ENCODE measurements around the gene MYO1D.
"Not testable (repeated sequence)": the region's sequence is repeated elsewhere in the genome, so short reads cannot be mapped to it uniquely, and the experiment has no call there.

MYO1D gene

DNA sequence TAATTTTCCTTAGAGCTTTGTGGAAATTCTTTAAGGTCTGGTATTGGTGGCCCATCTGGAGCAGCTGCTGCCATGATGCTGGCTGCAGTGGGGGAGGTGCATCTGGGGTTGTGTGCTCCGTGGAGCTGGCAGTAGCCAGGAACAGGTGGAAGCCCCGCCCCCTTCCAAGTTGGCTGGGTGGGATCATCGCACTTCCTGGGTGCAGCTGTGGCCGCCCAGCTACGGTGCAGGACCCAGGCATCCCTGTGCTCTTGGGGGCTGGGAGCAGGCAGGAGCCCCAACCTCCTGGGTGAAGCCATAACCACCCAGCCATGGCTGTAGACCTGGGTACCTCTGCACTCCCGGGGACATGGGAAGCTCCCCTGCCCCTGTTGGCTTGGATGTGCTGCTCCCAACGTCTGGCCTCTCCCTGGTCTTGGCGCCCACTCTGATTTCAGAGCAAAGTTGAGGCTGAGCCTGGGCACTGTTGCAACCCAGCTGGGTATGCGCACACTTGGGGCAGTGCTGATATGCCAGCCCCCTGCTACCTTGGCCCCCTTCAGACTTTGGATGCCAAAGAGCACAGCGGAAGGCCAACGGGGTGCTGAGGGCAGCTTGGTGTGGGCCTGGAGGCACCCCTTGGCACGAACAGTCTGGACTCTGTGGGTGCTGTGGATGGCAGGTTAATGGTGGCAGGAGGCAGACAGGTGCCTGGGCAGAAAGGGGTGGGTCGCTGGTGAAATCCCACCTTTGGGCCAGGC lies 145.2 kb downstream of the MYO1D start:
- DNase-seq (ENCODE audit: low read depth), result no peak

DNA sequence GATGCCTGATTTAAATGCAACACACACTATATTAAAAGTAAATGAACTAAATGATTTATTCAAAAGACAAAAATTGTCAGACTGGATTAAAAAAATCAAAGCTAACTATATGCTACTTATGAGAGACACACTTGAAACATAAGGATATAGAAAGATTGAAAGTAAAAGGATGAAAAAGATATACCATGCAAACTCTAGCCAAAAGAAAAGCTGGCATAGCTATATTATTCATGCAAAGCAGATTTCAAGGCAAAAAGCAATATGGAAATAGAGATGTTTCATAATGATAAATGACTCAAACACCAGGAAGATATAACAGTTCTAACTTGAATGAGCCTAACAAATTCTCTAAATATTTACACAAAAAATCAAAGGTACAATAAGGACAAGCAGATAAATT lies 149.2 kb downstream of the MYO1D start:
- DNase-seq (ENCODE audit: low read depth), result no peak

DNA sequence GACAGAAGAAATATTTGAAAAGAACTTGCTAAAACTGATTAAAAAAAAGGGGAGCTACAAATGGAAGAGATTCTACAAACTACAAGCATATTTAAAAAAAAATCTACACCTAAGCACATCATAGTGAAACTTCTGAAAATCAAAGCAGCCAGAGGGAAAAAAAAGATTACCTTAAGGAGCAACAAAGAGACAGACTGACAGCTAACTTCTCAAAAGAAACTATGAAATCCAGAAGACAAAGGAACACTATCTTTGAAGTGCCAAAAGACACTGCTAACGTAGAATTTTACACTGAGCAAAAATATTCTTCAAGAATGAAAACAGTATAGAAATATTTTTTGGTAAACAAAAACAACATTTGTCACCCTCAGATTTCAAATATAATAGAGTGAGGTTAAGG lies 151.2 kb downstream of the MYO1D start:
- no peak for DNase-seq (ENCODE audit: low read depth)

DNA sequence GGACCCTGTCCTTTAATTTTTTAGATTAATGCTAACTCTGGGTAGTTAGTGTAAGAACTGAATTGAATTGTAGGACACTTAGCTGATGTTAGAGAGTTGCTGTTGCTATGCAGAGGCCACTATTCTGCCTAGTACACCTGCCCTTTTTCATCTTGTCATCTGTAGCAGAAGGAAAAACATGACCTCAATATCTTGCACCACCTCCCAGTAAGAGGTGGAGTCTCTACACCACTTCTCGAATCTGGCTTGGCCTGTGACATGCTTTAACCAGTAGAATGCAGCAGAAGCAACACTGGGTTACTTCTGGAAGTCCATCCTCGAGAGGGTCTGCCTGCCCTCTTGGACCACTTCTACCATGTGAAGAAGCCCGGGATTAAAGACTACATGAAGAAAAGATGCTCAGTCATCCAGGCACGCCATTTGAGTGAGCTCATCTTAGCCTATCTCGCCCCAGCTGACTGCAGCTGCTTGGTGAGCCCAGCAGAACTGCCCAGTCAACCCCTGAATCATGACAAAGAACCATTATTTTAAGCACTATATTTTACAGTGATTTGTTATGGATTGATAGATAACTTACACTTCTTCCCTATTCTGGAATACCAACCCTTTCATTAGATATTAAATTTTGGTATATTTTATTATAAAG lies 153.5 kb downstream of the MYO1D start:
- no peak for DNase-seq (ENCODE audit: low read depth)

DNA sequence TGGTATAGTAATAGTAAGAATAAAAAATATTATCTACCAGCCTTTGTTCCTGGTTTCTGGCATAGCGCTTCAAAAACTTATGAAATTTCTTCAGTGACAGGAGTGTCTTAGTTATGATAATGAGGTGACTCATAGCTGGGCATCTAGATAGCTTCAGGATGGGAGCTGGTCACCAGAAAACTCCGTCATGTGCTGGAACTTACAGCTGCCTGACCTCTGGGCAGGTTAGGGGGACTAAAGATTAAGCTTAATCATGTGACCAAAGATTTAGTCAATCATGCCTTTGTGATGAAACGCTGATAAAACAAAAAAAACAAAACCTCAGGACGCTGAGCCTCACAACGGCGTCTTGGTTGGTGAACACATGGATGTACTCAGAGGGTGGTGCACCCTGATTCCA lies 154.2 kb downstream of the MYO1D start:
- no peak for DNase-seq (ENCODE audit: low read depth)

DNA sequence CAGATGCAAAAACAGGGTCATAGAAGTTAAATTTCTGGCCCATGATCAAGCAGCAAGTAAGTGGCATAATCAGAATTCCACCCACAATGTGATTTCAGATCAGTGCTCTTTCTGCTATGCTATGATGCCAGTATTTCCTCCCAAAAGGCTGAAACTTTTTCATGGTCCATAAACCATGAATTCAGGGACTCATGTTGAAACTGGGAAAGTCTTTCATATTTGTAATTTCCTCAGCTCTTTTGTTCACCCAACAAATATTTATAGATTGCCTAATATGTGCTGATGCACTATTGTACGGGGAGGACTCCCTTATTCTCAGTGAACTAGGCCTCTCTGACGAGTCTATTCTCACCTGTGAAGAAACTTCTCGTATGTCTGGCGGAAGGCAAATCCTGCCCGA lies 156.3 kb downstream of the MYO1D start:
- no peak for DNase-seq (ENCODE audit: low read depth)

DNA sequence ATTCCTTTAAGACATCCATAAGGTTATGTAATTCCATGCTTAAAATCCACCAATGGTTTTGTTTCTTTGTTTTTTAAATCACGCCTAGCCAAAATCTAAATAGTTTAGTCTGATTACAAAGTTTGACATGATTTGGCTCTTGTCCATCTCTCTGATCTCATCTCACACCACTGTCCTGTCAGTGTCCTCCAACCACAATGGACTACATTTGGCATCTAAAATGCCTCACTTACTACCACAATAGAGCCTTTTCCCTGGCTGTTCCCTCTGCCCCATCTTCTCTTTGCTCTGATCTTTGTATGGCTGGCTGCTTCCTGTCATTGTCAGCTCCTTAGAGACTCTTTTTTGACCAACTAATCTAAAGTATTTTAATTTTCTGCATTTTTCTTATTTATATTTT lies 157.2 kb downstream of the MYO1D start:
- no peak for DNase-seq (ENCODE audit: low read depth)

DNA sequence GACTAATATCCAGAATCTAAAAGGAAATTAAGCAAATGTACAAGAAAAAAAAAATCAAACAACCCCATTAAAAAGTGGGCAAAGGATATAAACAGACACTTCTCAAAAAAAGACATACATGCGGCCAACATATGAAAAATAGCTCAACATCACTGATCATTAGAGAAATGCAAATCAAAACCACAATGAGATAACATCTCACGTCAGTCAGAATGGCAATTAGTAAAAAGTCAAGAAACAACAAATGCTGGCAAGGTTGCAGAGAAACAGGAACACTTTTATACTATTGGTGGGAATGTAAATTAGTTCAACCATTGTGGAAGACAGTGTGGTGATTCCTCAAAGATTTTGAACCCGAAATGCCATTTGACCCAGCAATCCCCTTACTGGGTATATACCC lies 162.0 kb downstream of the MYO1D start:
- DNase-seq (ENCODE audit: low read depth), result not testable (repeated sequence)

DNA sequence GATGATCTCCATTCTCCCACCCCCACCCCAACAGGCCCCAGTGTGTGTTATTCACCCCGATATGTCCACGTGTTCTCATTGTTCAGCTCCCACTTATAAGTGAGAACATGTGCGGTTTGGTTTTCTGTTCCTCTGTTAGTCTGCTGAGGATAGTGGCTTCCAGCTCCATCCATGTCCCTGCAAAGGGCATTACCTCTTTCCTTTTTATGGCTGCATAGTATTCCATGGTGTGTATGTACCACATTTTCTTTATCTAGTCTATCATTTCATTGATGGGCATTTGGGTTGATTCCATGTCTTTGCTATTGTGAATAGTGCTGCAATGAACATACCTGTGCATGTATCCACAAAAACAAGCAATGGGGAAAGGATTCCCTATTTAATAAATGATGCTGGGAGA lies 162.7 kb downstream of the MYO1D start:
- DNase-seq (ENCODE audit: low read depth), result not testable (repeated sequence)

DNA sequence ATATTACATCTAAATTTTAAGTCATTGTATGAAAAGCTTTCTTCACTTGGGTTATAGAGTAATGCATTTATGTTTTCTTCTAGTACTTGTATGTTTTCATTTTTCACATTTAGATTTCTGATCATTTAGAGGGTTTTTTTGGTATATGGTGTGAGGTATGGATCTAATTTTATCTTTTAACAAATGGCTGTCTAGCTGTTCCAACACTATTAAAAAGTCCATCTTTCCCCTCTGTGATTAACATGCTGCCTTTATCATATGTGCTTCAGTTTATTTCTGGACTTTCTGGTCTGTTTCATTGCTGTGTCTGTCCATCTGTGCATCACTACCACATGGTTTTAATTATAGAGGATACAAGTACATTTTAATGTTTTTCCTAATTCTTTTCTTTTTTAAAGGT lies 163.8 kb downstream of the MYO1D start:
- DNase-seq (ENCODE audit: low read depth), result no peak

DNA sequence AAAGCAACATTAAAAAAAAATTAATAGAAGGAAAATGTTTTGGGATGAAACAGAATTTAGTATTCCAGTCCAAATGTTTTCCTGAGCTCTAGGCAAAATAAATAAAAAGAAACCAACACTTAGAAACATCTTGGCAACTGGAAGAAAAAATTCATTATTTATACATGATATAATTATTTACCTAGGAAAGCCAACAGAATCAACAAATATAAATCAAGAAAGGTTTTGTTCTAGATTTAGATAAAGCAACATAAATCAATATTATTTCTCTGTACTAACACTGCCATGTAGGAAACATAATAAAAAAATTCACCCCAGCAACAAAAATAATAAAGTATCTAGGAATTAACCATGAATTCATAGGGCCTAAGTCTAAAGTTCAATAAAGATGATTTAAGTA lies 167.4 kb downstream of the MYO1D start:
- no peak for DNase-seq (ENCODE audit: low read depth)

DNA sequence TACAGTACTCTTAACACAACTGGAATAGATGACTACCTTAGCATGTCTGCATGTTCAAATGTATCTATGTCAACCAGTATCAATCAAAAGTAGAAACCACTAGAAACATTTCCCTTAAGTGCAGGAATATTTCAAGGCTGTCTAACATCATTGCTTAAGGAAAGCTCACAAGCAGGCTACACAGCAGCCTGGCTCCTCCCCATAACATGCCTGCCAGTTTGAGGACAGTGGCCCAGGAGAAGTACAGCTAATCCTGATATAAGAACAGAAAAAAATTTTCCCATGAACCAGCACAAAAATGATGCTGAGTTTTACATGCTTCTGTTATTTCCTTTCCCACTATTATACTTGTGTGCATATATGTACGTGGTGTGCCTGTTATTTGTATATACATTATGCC lies 175.1 kb downstream of the MYO1D start:
- no peak for DNase-seq (ENCODE audit: low read depth)

DNA sequence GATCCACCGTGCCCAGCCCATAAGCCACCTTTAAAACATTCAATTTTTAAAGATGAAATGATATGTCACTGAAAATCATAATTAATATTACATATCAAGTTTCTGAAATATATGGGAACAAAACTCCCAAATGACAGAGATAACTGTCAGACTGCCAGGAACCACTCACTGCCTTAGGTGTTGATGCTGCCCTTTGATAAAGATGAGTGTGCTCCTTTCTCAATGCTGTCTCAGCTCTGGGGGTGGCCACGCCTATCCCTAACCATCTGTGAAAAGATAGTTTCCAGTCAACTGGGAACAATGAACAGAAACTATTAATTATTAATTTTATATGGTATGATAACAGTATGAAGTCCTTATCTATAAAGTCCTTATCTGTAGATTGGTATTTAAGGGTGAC lies 177.7 kb downstream of the MYO1D start:
- no peak for DNase-seq (ENCODE audit: low read depth)

DNA sequence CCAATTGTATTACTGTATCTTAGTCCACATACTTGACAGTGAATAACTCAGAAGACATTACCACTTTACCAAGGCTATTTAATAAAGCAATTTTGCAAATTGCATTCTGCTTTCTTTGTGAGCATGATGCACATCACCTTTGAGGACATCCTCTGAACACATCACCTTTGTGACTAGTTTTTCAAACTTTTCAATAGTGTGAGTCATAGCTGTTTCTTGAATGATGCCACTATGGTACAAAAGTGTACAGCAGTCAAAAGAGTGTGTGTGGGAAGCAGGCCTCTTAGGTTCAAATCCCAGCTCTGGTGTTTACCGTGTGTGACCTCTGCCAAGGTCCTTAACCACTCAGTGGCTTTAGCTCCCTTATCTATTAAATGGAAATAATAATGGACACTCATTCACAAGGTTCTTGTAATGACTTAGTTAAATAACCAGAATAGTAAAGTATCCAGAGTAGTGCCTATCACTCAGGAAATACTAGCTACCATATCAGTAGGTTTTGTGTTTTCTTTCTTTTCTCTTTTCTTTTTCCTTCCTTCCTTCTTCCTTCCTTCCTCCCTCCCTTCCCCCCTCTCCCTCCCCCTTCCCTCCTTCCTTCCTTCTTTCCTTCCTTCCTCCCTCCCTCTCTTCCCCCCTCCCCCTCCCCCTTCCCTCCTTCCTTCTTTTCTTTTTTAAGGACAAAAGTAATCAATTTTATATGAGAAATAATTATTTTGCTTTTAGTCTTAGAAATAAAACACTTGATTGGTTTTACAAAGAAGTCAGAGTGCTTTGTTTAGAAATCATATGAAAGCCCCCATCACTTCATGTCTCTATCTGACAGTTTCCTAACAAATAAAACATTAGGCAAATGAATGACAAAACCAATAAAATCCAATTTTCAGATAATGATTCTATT lies 178.9 kb downstream of the MYO1D start:
- DNase-seq (ENCODE audit: low read depth), result no peak

DNA sequence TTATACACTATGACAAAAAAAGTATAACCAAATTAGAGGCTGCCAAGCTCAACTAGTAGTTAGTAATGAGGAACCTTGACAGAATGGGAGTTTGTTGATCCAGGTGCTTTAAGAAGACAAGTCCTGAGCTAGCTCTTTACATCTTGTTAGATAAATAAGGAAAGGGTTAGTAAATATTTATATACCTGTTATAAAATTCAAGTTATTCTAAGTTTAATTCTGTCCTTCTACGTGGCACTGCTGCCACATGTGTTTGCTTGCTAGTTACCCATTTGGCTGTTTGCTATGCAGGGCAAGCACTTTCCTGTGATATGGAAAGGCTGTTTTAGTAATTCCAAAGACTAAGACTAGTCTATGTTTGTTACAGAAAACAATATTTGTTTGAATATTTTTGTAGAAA lies 180.5 kb downstream of the MYO1D start:
- no peak for DNase-seq (ENCODE audit: low read depth)

DNA sequence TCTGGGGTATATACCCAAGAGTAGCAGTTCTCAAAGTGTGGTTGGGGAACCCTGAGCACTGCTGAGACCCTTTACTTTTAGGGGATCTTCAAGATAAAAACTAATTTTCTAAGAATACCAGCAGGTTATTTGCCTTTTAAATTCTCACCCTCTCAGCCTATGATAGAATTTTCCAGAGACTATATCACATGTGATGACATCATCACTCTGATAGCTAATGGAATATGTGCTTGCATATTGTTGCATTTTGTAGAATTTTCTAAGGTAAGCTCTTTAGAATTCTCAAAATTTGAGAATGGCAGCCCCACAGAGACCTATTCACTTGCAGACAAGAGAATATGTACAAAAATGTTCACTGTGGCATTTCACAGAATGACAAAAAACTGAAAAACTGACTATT lies 181.1 kb downstream of the MYO1D start:
- no peak for DNase-seq (ENCODE audit: low read depth)

DNA sequence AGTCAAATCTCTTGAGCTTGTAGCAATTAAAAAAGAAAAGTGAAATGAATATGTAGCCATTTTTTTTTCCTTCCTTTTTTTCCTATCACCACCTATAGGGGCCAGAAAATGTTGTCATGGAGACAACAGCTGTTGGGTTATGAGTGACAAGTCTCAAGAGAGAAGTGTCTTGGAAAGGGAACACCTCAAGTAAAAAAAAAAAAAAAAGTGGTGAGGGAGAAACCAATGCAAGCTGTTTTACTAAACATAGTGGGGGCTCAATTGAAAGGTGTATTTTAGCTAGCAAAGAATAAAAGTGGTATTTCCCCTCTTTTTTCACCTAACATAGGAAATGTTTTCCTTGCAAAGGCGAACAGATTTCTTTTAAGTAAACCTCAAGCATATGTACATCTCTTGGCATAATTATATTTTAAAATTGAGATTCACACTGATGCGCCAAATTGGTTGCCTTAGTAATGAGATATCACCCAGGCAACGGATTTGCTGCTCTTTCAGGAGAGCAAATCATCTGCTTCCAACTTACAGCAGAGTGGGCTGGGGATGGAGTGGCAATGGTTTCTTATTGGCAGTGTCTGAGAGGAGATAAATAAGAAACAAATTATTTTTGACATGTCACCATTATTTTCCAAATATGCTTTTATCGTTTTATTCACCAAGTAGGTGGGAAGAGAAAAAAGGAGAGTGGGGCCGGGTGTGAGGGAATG lies 183.6 kb downstream of the MYO1D start:
- DNase-seq (ENCODE audit: low read depth), result no peak

DNA sequence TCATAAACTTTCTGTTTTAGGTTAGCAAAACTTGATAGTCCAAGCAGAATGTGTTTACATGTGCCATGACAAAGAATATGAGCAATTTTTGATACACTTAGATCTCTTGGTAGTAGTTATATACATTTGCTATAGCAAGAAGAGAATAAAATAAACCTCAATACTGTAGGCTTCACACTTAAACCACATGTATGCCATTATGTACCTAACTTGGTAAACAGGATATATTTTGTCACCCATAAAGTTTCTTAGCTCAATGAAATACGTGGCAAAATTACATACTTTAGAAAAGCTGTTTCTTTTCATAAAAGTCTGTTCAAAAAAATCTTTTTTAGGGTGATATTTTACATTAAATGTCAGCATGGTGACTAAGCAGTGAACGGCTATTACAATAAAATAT lies 184.7 kb downstream of the MYO1D start:
- DNase-seq (ENCODE audit: low read depth), result no peak

DNA sequence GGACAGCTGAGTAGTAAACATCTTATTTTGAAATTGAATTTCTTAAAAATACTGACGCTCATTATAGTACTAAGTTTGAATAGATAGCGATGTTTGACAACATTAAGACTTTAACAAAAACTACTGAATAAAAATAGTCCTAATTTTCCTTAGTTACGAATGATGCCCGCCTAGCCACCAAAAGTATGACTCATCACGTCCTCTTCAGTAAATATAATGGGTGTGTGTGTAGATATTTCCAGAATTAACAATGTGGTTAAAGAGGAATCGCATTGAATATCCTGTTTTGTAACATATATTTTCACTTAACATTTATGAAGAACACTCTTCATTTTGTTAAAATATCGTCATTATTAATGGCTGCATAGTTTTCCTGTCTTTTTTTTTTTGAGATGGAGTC lies 187.6 kb downstream of the MYO1D start:
- no peak for DNase-seq (ENCODE audit: low read depth)

DNA sequence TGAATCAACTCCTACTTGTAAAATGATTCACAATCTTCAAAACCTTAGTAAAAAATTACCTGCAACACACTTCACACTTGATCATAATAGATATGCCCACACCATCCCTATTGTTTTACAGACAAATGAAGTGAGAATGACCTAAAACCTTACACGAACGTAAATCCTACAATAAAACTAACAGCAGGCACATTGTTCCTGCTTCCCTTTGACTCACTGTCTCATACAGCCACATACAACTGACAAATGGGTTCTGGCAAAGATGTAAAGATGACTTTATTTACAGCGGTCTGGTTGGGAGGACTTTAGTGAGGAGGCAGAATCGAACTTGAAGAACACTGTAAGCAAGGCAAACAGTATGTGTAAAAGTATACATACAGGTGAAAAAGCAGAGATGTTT lies 188.7 kb downstream of the MYO1D start:
- DNase-seq (ENCODE audit: low read depth), result no peak

DNA sequence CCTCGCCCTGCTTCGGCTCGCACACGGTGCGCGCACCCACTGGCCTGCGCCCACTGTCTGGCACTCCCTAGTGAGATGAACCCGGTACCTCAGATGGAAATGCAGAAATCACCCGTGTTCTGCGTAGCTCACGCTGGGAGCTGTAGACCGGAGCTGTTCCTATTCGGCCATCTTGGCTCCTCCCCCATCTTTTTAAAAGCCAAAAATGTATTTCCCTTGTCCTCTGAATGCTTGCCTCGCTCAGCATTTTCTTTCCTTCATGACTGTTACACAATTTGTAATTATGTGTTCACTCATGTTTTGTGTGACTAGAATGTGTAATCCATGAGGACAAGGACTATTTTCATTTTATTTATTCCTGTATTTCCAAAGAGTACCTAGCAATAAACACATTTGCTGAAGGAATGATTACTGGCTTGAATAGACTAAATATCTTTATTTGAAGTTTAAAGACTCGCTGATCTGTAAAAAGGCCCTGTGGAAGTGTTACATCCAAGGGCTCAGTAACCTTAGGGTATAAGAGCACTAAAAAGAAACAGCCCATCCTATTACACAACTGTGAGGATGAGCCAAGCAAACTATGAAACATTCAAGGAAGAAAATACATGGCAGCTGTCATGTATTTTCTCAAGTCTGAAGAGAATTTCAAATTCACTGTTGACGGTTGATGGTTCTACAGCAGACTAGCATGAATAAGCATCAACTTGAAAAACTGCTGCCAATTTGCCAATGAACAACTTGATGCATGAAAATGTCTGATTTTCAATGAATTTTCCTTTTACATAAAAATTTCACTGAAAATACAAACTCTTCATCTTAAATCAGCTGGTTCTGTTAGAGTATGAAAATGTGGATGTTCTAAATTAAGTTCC lies 192.6 kb downstream of the MYO1D start:
- DNase-seq (ENCODE audit: low read depth), result no peak
